GM20000 (cell line): ENCODE data around the gene CAP2.
"Not testable (repeated sequence)": the region's sequence is repeated elsewhere in the genome, so short reads cannot be mapped to it uniquely, and the experiment has no call there.

Experiments
- DNase-seq: peaks from one replicate; pipeline ENCODE4 v3.0.0; 2012; ENCODE audit warnings: low spot score
- CTCF ChIP-seq: IDR thresholded peaks from 2 replicates; pipeline ENCODE4 v1.5.1; 2012; ENCODE audit warnings: mild to moderate bottlenecking, control low read depth; ENCODE audit errors: extremely low read depth, missing control alignments

The CAP2 gene

GRCh38 chr6:17577059-17577458 lies 183.7 kb downstream of the CAP2 start:
- no peak for TF ChIP-seq CTCF
- DNase-seq = no peak

- DNase-seq = no peak
- no peak for TF ChIP-seq CTCF
Observed at GRCh38 chr6:17580518-17581048, 187.2 kb downstream of the CAP2 start.

- DNase-seq = not testable (repeated sequence)
Observed at GRCh38 chr6:17581282-17581681, 187.9 kb downstream of the CAP2 start.

GRCh38 chr6:17583811-17584210 lies 190.4 kb downstream of the CAP2 start:
- no peak for TF ChIP-seq CTCF
- no peak for DNase-seq

GRCh38 chr6:17584241-17584803 lies 190.9 kb downstream of the CAP2 start:
- peak; percentile 45 for TF ChIP-seq CTCF
- peak; percentile 66 for DNase-seq

- no peak for DNase-seq
- no peak for TF ChIP-seq CTCF
Observed at GRCh38 chr6:17585766-17586490, 192.5 kb downstream of the CAP2 start.

- DNase-seq = not testable (repeated sequence)
Observed at GRCh38 chr6:17586623-17587022, 193.2 kb downstream of the CAP2 start.

- DNase-seq = no peak
Observed at GRCh38 chr6:17588011-17588410, 194.6 kb downstream of the CAP2 start.

More at GRCh38 chr6:17588011-17588410, 194.6 kb downstream of the CAP2 start:
- TF ChIP-seq CTCF = no peak
